GM19025 (cell line): ENCODE results near the gene SPIB.

Experiments used
- ATAC-seq: cut with Tn5 transposase; IDR thresholded peaks from one replicate; pipeline ENCODE4 v1.9.1; 2021; ENCODE audit warnings: mild to moderate bottlenecking, low read depth, moderate library complexity; ENCODE audit not compliant: unreplicated experiment

Gene SPIB

GRCh38 chr19:50417111-50418081, 1.3 kb upstream of the SPIB start:
- no peak for ATAC-seq

DNA sequence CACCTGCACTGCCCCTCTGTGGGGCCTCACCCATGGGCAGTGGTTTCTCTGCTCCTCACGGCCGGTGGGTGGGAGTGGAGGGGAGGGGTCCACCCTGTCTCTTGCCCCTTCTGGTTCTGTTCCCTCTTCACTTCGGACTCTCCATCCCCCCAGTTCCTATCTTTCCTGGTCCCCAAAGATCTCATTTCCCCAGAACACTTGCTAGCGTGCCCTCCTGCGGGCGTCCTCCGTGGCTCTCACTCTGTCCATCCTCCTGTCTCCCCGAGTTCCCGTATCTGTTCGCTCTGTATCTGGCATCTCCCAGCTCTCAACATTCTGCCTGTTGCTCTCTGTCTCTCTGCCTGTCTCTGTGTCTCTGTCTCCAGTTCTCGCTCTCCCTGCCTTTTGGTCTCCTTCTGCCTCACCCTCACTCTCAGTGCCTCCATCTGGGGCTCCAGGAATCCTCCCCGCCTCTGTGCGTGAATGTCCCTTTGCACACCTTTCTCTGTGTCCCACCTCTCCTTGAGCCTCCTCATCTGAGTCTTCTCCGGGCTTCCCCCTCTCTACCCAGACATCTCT, 363 bp downstream of the SPIB start:
- no peak for ATAC-seq

GRCh38 chr19:50419580-50420035, 870 bp downstream of the SPIB start:
- ATAC-seq: no peak

DNA sequence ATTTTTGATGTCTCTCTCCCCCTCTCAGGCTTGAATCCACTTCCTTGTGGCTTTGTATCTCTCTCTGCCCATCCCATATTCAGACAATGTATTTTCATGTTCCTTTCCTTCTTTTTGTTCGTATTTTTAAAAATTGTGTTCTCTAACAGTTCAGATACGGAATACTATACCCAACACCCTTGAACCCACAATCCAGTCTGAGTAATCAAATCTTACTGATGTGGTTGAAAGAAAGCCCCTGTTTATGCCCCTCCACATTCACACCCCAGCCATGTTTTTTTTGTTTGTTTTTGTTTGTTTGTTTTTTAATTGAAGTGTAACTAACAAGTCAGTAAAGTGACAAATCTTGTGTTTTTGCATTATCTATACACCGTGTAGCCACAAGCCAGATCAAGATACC, 1.4 kb downstream of the SPIB start:
- ATAC-seq: no peak

DNA sequence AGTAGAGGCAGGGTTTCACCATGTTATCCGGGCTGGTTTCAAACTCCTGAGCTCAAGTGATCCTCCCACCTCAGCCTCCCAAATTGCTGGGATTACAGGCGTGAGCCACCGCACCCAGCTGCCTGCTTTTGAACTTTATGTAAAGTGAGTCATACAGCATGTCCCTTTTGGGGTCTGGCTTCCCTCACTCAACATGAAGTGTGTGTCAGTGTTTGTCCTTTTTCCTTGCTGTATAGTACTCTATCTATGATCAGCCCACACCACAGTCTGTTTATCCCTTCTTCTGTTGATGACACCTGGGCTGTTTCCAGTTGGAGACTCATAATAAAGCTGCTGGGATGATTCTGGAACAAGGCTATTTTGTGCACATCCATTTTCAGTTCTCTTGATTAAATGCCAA, 2.1 kb downstream of the SPIB start:
- ATAC-seq: no peak

DNA sequence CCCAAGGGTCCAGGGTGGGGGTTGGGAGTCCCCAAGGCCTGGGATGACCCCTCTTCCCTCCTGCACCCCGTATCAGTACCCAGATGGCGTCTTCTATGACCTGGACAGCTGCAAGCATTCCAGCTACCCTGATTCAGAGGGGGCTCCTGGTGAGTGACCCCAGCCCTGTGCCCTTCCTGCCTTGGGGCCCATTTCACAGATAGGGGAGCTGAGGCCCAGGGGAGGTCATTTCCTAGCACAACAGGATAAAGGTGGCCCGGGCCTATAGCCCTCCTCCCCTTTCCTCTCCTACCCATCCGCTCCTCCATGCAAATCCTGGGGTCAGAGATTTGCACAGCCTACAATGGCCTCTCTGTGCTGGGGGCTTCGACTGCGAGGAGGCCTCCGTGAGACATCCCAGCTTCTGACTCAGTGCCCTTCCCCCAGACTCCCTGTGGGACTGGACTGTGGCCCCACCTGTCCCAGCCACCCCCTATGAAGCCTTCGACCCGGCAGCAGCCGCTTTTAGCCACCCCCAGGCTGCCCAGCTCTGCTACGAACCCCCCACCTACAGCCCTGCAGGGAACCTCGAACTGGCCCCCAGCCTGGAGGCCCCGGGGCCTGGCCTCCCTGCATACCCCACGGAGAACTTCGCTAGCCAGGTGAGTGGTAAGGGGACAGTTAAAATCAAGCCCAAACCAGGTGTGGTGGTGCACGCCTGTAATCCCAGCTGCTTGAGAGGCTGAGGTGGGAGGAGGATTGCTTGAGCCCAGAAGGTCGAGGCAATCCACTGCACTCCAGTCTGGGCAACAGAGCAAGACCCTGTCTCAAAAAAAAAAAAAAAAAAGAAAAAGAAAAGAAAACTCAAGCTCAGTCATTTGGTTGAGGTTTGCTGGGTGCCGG, 3.9 kb downstream of the SPIB start:
- no peak for ATAC-seq

- ATAC-seq: no peak
Measured at GRCh38 chr19:50423279-50424113, 4.8 kb downstream of the SPIB start.

DNA sequence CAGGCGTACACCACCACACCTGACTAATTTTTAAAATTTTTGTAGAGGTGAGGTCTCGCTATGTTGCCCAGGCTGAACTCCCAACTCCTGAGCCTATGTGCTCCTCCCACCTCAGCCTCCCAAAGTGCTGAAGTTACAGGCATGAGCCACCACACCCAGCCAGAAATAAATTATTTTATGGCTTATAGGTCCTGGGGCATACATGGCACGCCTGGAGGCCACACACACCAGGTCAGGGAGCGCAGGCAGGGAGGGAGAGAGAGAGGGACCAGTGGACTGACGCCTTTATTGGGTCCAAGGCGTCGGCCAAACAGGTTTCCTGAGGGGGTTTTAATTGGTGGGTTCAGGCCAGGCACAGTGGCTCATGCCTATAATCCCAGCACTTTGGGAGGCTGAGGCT, 6.8 kb downstream of the SPIB start:
- no peak for ATAC-seq

GRCh38 chr19:50427318-50427925, 8.7 kb downstream of the SPIB start:
- no peak for ATAC-seq

GRCh38 chr19:50427997-50428425, 9.3 kb downstream of the SPIB start:
- no peak for ATAC-seq

DNA sequence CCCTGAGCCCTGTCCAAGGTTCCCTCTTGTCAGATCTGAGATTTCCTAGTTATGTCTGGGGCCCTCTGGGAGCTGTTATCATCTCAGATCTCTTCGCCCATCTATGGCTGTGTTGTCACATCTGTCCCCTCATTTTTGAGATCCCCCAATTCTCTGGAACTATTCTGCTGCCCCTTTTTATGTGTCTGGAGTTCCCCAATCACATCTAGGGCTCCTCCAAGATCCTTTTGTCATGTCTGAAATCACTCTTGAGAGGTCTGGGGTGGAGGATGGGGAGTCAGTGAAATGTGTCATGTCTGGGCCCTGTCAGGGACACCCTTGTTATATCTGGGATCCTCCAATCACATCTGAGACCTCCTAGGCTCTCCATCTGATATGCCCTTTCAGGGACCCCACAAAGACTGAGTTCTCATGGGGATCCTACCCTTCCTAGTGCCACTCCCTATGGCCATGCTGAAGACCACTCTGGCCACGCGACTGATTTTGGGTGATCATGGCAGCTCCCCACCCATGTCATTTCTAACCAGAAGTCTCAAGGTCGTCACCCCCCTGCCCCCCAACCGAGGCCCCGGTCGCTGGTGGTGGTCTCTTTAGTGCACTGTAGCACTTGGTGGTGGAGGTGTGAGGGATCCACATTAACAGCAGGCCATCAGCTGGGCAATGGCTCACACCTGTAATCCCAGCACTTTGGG, 10.2 kb downstream of the SPIB start:
- no peak for ATAC-seq

DNA sequence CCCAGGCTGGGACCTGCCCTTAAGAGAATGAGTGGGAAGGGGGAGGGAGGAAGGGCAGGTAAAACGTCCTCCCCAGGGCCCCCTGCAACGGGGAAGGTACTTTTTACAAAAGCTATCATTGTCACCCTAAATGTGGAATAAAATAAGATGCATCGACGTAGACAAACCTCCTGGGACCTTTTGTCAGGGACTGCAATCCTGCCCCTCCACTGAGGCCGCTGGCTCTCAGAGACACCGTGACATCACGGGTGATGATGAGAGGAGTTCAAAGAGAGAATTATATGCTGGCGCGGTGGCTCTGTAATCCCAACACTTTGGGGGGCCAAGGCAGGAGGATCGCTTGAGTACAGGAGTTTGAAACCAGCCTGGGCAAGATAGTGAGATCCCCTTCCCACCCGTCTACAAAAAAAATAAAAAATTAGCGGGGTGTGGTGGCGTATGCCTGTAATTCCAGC, 12.2 kb downstream of the SPIB start:
- no peak for ATAC-seq

DNA sequence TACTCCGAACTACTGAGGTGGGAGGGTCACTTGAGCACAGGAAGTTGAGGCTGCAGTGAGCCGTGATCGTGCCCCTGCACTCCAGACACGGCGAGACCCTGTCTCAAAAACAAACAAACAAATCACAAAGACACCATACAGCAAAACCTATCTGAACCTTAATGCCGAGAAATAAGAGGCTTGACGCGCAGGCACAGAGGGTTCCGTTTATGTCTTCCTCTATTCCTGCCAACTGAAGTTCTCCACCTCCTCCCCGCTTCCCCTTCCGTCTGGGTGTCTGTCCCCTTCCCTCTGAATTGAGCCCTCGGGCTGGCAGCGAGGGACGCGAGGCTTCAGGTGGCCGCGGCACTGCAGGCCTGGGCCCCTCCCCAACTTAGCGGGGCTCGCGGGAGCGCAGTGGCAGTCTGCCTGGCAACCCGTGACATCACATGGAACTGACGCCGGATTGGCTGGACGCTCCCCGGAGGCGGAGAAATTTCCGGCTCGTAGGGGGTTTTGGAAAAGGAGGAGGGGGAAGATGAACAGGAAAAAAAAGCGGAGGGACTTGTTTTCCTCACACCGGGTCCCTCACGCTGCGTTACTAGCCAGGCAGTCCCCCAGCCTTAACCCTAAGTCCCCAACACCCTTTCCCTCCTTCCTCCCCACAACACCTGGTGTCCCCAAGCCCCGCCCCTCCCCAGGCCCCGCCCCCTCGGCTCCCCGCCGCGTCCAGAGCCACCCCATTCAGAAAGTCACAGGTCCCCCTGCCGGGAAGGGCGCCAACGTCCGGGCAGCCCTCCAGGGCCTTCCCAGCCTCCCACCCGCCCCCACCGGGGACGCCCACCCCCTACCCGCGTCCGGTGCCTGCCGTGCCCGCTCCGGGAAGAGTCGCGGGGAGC, 12.8 kb downstream of the SPIB start:
- ATAC-seq: peak; percentile 74

DNA sequence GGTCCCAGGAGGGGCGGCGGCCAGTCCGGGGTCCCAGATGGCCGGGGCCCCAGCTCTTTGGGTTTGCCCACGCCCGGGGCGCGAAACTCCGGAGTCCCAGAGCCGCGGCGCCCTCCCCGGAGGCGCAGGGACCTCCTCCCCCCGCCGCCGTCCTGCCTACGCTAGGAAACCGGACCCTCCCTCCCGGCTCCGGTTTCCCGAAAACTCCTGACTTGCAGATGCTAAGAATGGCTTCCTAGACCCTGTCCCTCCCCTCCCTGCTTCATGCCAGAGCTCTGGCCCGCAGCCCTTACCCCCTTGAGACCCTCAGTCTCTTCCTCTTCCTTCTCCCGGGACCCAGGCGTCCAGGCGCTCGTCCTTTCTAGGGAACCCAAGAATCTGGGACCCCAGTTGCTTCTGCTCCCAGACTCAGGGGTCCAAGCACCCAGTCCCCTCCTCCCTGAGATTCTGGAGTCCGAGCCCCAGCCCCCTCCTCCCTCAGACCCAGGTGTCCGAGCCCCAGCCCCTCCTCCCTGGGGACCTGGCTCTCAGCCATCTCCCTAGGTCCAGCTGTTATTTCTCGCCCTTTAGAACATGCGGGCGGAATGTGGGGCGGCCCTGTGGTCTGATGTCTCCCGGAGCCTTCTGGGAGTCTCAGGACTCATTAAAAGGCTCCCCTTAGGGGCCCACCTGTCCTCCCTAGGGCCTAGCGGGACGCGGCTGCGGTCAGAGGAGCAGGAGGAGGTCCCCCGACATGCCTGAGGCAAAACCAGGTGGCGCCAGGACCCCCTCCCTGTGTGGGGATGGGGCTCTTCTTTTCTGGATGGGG, 13.7 kb downstream of the SPIB start, which contains the start of gene MYBPC2:
MYBPC2 (plus strand) TSS at position 672 of the 808 bp plus-strand sequence; CDS start at position 734, 62 bp downstream.
- no peak for ATAC-seq

GRCh38 chr19:50433201-50434180, 14.8 kb downstream of the SPIB start:
- ATAC-seq: no peak

- no peak for ATAC-seq
Measured at GRCh38 chr19:50434525-50434924, 15.8 kb downstream of the SPIB start.
